Activated CD4-positive, alpha-beta T cell treated with anti-CD3 and anti-CD28 coated beads for 36 hours (primary cell): ENCODE data around the gene PCDHGC4. TPM values are rescaled to one million over a fixed set of nuclear protein-coding genes. Genes with fewer than 3 reads are reported as not detected.

Source experiments
- ATAC-seq: fragments of 200-7000 bp; cut with Tn5 transposase; one replicate; pipeline ENCODE4 v1.10.0; 2021; ENCODE audit warnings: mild to moderate bottlenecking, moderate library complexity
- CTCF ChIA-PET: fragments of 350-600 bp; sonication (Branson Sonifier 250); formaldehyde crosslinking; loops from one replicate; lab custom pipeline; 2021; ENCODE audit warnings: antibody characterized with exemption; lab: Charles Lee
- POLR2A ChIA-PET: fragments of 350-600 bp; sonication (Branson Sonifier 250); formaldehyde crosslinking; loops from one replicate; lab custom pipeline; 2021; ENCODE audit warnings: antibody characterized with exemption, inconsistent platforms; lab: Charles Lee
- DNase-seq: peaks from one replicate; pipeline ENCODE4 v3.0.0-alpha.2; 2020
- H3K27ac Mint-ChIP-seq: one replicate; pipeline ENCODE4 v1.8.0; 2021; ENCODE audit warnings: mixed read lengths
- H3K27me3 Mint-ChIP-seq: one replicate; pipeline ENCODE4 v1.8.0; 2021; ENCODE audit warnings: mixed read lengths
- H3K36me3 Mint-ChIP-seq: one replicate; pipeline ENCODE4 v1.8.0; 2021; ENCODE audit warnings: low read depth, mixed read lengths
- H3K4me1 Mint-ChIP-seq: one replicate; pipeline ENCODE4 v1.8.0; 2021; ENCODE audit warnings: mixed read lengths
- H3K4me3 Mint-ChIP-seq: one replicate; pipeline ENCODE4 v1.8.0; 2021; ENCODE audit warnings: mild to moderate bottlenecking, moderate library complexity, mixed read lengths
- H3K9me3 Mint-ChIP-seq: one replicate; pipeline ENCODE4 v1.8.0; 2021; ENCODE audit warnings: low read depth, mixed read lengths
- intact Hi-C, 2 experiments: fragments of 100-400 bp; cut with DNase I in 1 of 2; cut with micrococcal nuclease in 1 of 2; formaldehyde crosslinking; loops; one replicate each; pipeline versions ENCODE4 v1.14.2 to v1.15.1; 2022 to 2024; cut with DNase I, micrococcal nuclease
- total RNA-seq, 2 experiments: library from RNA; stranded (reverse); gene quantifications; one replicate each; pipeline ENCODE4 v1.2.3, GENCODE V29; 2021

Gene PCDHGC4
- total RNA-seq, 2 experiments from 2014 or later, result not detected

- Mint-ChIP-seq H3K27me3 (no peaks in the 10 kb centered on the region), H3K9me3 (no peaks in the 10 kb centered on the region), H3K36me3 (peaks cover 33% of the 10 kb centered on the region), H3K4me1 (peaks cover 38% of the 10 kb centered on the region), H3K27ac (peak overlapping the region; percentile 86), H3K4me3 (peak overlapping the region; percentile 75)
- ChIA-PET CTCF (interaction anchor here (0.6 to 7.9 kb wide), 32 partner anchors 11 to 291 kb away, joined by 3 to 101 read pairs (median 4); partner anchors contain the start of genes PCDHB14, PCDHGA10, PCDHGA11 and PCDHGA12), POLR2A (interaction anchor here (0.6 kb wide), 1 partner anchor 168 kb away, joined by 3 read pairs; no protein-coding TSS in a partner anchor)
- DNase-seq (peak; percentile 72), ATAC-seq (peak; percentile 64)
- intact Hi-C loops, result loop anchor here (1.0 to 5.0 kb wide), 6 partner anchors 36 to 192 kb away; partner anchors contain the start of genes PCDHGC3 (in 2 of the 2), PCDHGA10 (in 1 of the 2), PCDHGA11 (in 1 of the 2) and TAF7 (in 1 of the 2)
Observed at GRCh38 chr5:141512911-141513626, 28.2 kb downstream of the PCDHGC4 start.

- H3K4me3 Mint-ChIP-seq, result peak overlapping the region; percentile 75
- intact Hi-C loops, result loop anchor here (2.0 to 5.0 kb wide), 4 partner anchors 36 to 193 kb away; partner anchors contain the start of genes PCDHGA10 (in 1 of the 2), PCDHGA11 (in 1 of the 2), PCDHGC3 (in 1 of the 2) and TAF7 (in 1 of the 2)
- DNase-seq (peak; percentile 83), ATAC-seq (peak; percentile 59)
- no peaks in the 10 kb centered on the region for H3K27me3 Mint-ChIP-seq
- ChIA-PET POLR2A (interaction anchor here (0.6 kb wide), 1 partner anchor 168 kb away, joined by 3 read pairs; no protein-coding TSS in a partner anchor), CTCF (interaction anchor here (0.6 to 7.9 kb wide), 21 partner anchors 11 to 292 kb away, joined by 3 to 101 read pairs (median 5); partner anchors contain the start of genes PCDHB14, PCDHGA10, PCDHGA12 and PCDHGB6)
- H3K27ac Mint-ChIP-seq, result peak overlapping the region; percentile 71
- H3K4me1 Mint-ChIP-seq, result peaks cover 38% of the 10 kb centered on the region
- no peaks in the 10 kb centered on the region for H3K9me3 Mint-ChIP-seq
- peaks cover 38% of the 10 kb centered on the region for H3K36me3 Mint-ChIP-seq
Observed at GRCh38 chr5:141513627-141514329, 28.9 kb downstream of the PCDHGC4 start.

- H3K27me3 Mint-ChIP-seq, result no peaks in the 10 kb centered on the region
- H3K9me3 Mint-ChIP-seq, result no peaks in the 10 kb centered on the region
- DNase-seq (peak; percentile 30), ATAC-seq (peak; percentile 13)
- CTCF ChIA-PET, result interaction anchor here (0.5 to 7.9 kb wide), 20 partner anchors 10 to 1167 kb away, joined by 3 to 101 read pairs (median 4); partner anchors contain the start of genes PCDHB14, PCDHGA10, PCDHGA11 and PCDHGA12
- H3K4me1 Mint-ChIP-seq, result peaks cover 31% of the 10 kb centered on the region
- H3K4me3 Mint-ChIP-seq, result no peak overlapping the region
- peaks cover 45% of the 10 kb centered on the region for H3K36me3 Mint-ChIP-seq
- H3K27ac Mint-ChIP-seq, result peak overlapping the region; percentile 48
- POLR2A ChIA-PET, result interaction anchor here (0.6 kb wide), 1 partner anchor 127 kb away, joined by 3 read pairs; the partner anchor contains the start of gene PCDHGB4
- intact Hi-C loops, result loop anchor here in 1 of 2 experiments (5.0 kb wide), 1 partner anchor 37 kb away; the partner anchor contains the start of gene PCDHGC3
Observed at GRCh38 chr5:141514330-141515133, 29.7 kb downstream of the PCDHGC4 start.

GRCh38 chr5:141515141-141515540, 30.3 kb downstream of the PCDHGC4 start:
- intact Hi-C loops, result no loop called here
- DNase-seq, result no peak
- no peak overlapping the region for H3K27ac Mint-ChIP-seq
- no peak for ATAC-seq
- H3K9me3 Mint-ChIP-seq, result no peaks in the 10 kb centered on the region
- POLR2A ChIA-PET, result interaction anchor here (0.6 kb wide), 1 partner anchor 127 kb away, joined by 3 read pairs; the partner anchor contains the start of gene PCDHGB4
- peaks cover 52% of the 10 kb centered on the region for H3K36me3 Mint-ChIP-seq
- H3K4me1 Mint-ChIP-seq, result peaks cover 28% of the 10 kb centered on the region
- H3K27me3 Mint-ChIP-seq, result no peaks in the 10 kb centered on the region
- CTCF ChIA-PET, result interaction anchor here (0.5 to 7.9 kb wide), 13 partner anchors 9 to 1168 kb away, joined by 3 to 101 read pairs (median 4); partner anchors contain the start of genes PCDHGA10, PCDHGA11, PCDHGA12 and PCDHGB6
- no peak overlapping the region for H3K4me3 Mint-ChIP-seq

GRCh38 chr5:141515946-141516671, 31.3 kb downstream of the PCDHGC4 start:
- ATAC-seq, result no peak
- no peak overlapping the region for H3K4me3 Mint-ChIP-seq
- ChIA-PET CTCF (interaction anchor here (0.6 to 7.9 kb wide), 9 partner anchors 8 to 881 kb away, joined by 3 to 101 read pairs (median 4); partner anchors contain the start of genes PCDHGA10, PCDHGA12 and PCDHGB6), POLR2A (interaction anchor here (0.6 kb wide), 1 partner anchor 119 kb away, joined by 7 read pairs; no protein-coding TSS in a partner anchor)
- peaks cover 58% of the 10 kb centered on the region for H3K36me3 Mint-ChIP-seq
- H3K9me3 Mint-ChIP-seq, result no peaks in the 10 kb centered on the region
- H3K27me3 Mint-ChIP-seq, result no peaks in the 10 kb centered on the region
- H3K4me1 Mint-ChIP-seq, result peaks cover 34% of the 10 kb centered on the region
- no peak overlapping the region for H3K27ac Mint-ChIP-seq
- no peak for DNase-seq
- intact Hi-C loops, result no loop called here

- Mint-ChIP-seq H3K36me3 (peaks cover 64% of the 10 kb centered on the region), H3K4me1 (peaks cover 39% of the 10 kb centered on the region), H3K27ac (no peak overlapping the region), H3K27me3 (no peaks in the 10 kb centered on the region), H3K9me3 (no peaks in the 10 kb centered on the region), H3K4me3 (no peak overlapping the region)
- intact Hi-C loops, result no loop called here
- DNase-seq, result no peak
- ChIA-PET POLR2A (interaction anchor here (0.6 kb wide), 1 partner anchor 120 kb away, joined by 7 read pairs; no protein-coding TSS in a partner anchor), CTCF (interaction anchor here (0.7 to 7.9 kb wide), 3 partner anchors 8 to 51 kb away, joined by 3 to 101 read pairs (median 6); no protein-coding TSS in a partner anchor)
- ATAC-seq, result no peak
Observed at GRCh38 chr5:141516672-141517025, 31.8 kb downstream of the PCDHGC4 start.

GRCh38 chr5:141517312-141517711, 32.5 kb downstream of the PCDHGC4 start:
- Mint-ChIP-seq H3K27me3 (no peaks in the 10 kb centered on the region), H3K27ac (no peak overlapping the region), H3K36me3 (peaks cover 70% of the 10 kb centered on the region), H3K4me3 (no peak overlapping the region), H3K9me3 (no peaks in the 10 kb centered on the region), H3K4me1 (peaks cover 46% of the 10 kb centered on the region)
- intact Hi-C loops, result no loop called here
- ChIA-PET CTCF (interaction anchor here (0.6 to 2.1 kb wide), 3 partner anchors 10 to 305 kb away, joined by 3 to 6 read pairs (median 3); partner anchors contain the start of gene PCDHGB5), POLR2A (interaction anchor here (0.6 kb wide), 1 partner anchor 12 kb away, joined by 3 read pairs; no protein-coding TSS in a partner anchor)
- no peak for ATAC-seq
- DNase-seq, result no peak

GRCh38 chr5:141517880-141518617, 33.2 kb downstream of the PCDHGC4 start:
- no peak for DNase-seq
- POLR2A ChIA-PET, result interaction anchor here (0.6 kb wide), 1 partner anchor 12 kb away, joined by 3 read pairs; no protein-coding TSS in a partner anchor
- H3K27me3 Mint-ChIP-seq, result no peaks in the 10 kb centered on the region
- H3K27ac Mint-ChIP-seq, result no peak overlapping the region
- H3K4me1 Mint-ChIP-seq, result peaks cover 47% of the 10 kb centered on the region
- intact Hi-C loops, result no loop called here
- no peaks in the 10 kb centered on the region for H3K9me3 Mint-ChIP-seq
- H3K4me3 Mint-ChIP-seq, result no peak overlapping the region
- H3K36me3 Mint-ChIP-seq, result peaks cover 68% of the 10 kb centered on the region
- no peak for ATAC-seq
- CTCF ChIA-PET, result interaction anchor here (0.6 to 2.1 kb wide), 3 partner anchors 10 to 306 kb away, joined by 3 to 6 read pairs (median 3); partner anchors contain the start of gene PCDHGB5

- Mint-ChIP-seq H3K9me3 (no peaks in the 10 kb centered on the region), H3K4me1 (peaks cover 45% of the 10 kb centered on the region), H3K4me3 (no peak overlapping the region), H3K27me3 (no peaks in the 10 kb centered on the region), H3K27ac (no peak overlapping the region), H3K36me3 (peaks cover 65% of the 10 kb centered on the region)
- intact Hi-C loops, result no loop called here
- DNase-seq, result no peak
- ChIA-PET CTCF (interaction anchor here (2.1 kb wide), 1 partner anchor 11 kb away, joined by 6 read pairs; no protein-coding TSS in a partner anchor), POLR2A (no interaction called here)
- ATAC-seq, result no peak
Observed at GRCh38 chr5:141518618-141519015, 33.8 kb downstream of the PCDHGC4 start.
